Neural cell (in vitro differentiated cells): ENCODE data around the gene CA6. TPM values are rescaled to one million over a fixed set of nuclear protein-coding genes. Genes with fewer than 3 reads are reported as not detected.
"Not testable (repeated sequence)": the region's sequence is repeated elsewhere in the genome, so short reads cannot be mapped to it uniquely, and the experiment has no call there.

ENCODE experiments used
- H2AFZ ChIP-seq: fragments of 200-600, 300-800 bp; sonication (generic), shearing (Covaris generic); 2 replicates; pipeline ENCODE4 v1.6.0; 2014; ENCODE audit warnings: low read depth, mild to moderate bottlenecking, antibody characterized with exemption, low read length, moderate library complexity
- H3F3A ChIP-seq: fragments of 200-600 bp; shearing (Covaris generic); 2 replicates; pipeline ENCODE4 v1.6.1; 2016; ENCODE audit warnings: mild to moderate bottlenecking, moderate library complexity, mixed read lengths, antibody characterized with exemption, low read length; ENCODE audit not compliant: insufficient read depth, poor library complexity, severe bottlenecking
- H3K27ac ChIP-seq: fragments of 200-600, 300-800 bp; sonication (generic), shearing (Covaris generic); 2 replicates; pipeline ENCODE4 v1.5.1; 2014; ENCODE audit warnings: mild to moderate bottlenecking, low read length, moderate library complexity
- H3K27me3 ChIP-seq: fragments of 300-800, 200-600 bp; sonication (generic), shearing (Covaris generic); 2 replicates; pipeline ENCODE4 v1.6.0; 2014; ENCODE audit warnings: mild to moderate bottlenecking, low read depth, low read length, moderate library complexity; ENCODE audit not compliant: insufficient read depth
- H3K36me3 ChIP-seq: fragments of 300-800, 200-600 bp; sonication (generic), shearing (Covaris generic); 2 replicates; pipeline ENCODE4 v1.5.1; 2014; ENCODE audit warnings: mild to moderate bottlenecking, antibody characterized with exemption, low read length, moderate library complexity; ENCODE audit not compliant: insufficient read depth
- H3K4me2 ChIP-seq: fragments of 300-800, 200-600 bp; sonication (generic), shearing (Covaris generic); 2 replicates; pipeline ENCODE4 v1.6.0; 2014; ENCODE audit warnings: mild to moderate bottlenecking, low read length
- H3K4me3 ChIP-seq: fragments of 300-800, 200-600 bp; sonication (generic), shearing (Covaris generic); 2 replicates; pipeline ENCODE4 v1.5.1; 2014; ENCODE audit warnings: mild to moderate bottlenecking, low read length, moderate library complexity
- H3K79me2 ChIP-seq: fragments of 200-600 bp; shearing (Covaris generic); replicated peaks from 2 replicates; pipeline ENCODE4 v1.6.0; 2014; ENCODE audit warnings: mild to moderate bottlenecking, low read length, moderate library complexity; ENCODE audit not compliant: insufficient read depth
- H3K9ac ChIP-seq: fragments of 300-800, 200-600 bp; sonication (generic), shearing (Covaris generic); 2 replicates; pipeline ENCODE4 v1.6.1; 2016; ENCODE audit warnings: mild to moderate bottlenecking, low read length, mixed read lengths
- H3K9me2 ChIP-seq: fragments of 200-600 bp; shearing (Covaris generic); 2 replicates; pipeline ENCODE4 v1.6.1; 2016; ENCODE audit warnings: mild to moderate bottlenecking, low read length, mixed read lengths; ENCODE audit not compliant: insufficient read depth
- H3K9me3 ChIP-seq: fragments of 200-600, 300-800 bp; sonication (generic), shearing (Covaris generic); 2 replicates; pipeline ENCODE4 v1.6.1; 2016; ENCODE audit warnings: mild to moderate bottlenecking, mixed run types, low read length, moderate library complexity, mixed read lengths
- H4K20me1 ChIP-seq: fragments of 200-600 bp; shearing (Covaris generic); 2 replicates; pipeline ENCODE4 v1.6.1; 2016; ENCODE audit warnings: mild to moderate bottlenecking, mixed run types; ENCODE audit not compliant: insufficient read depth
- EP300 ChIP-seq: fragments of 450-650 bp; conservative IDR thresholded peaks from 2 replicates; pipeline ENCODE4 v1.6.1; 2014; ENCODE audit warnings: antibody characterized with exemption, mild to moderate bottlenecking, moderate library complexity; ENCODE audit not compliant: poor library complexity, severe bottlenecking
- EZH2 ChIP-seq: fragments of 200-600, 300-800 bp; shearing (Covaris generic), sonication (generic); IDR thresholded peaks from 2 replicates; pipeline ENCODE4 v1.6.1; 2014; ENCODE audit warnings: antibody characterized with exemption, low read length, borderline replicate concordance, mild to moderate bottlenecking; ENCODE audit not compliant: insufficient read depth, poor library complexity, severe bottlenecking
- MXI1 ChIP-seq: fragments of 450-650 bp; conservative IDR thresholded peaks from 2 replicates; pipeline ENCODE4 v1.6.1; 2014; ENCODE audit warnings: antibody characterized with exemption, mild to moderate bottlenecking; ENCODE audit not compliant: poor library complexity, severe bottlenecking
- POLR2AphosphoS5 ChIP-seq: IDR thresholded peaks from 2 replicates; pipeline ENCODE4 v1.6.1; 2012
- RAD21 ChIP-seq: fragments of 450-650 bp; conservative IDR thresholded peaks from 2 replicates; pipeline ENCODE4 v1.6.1; 2014; ENCODE audit warnings: antibody characterized with exemption, mild to moderate bottlenecking, moderate library complexity
- REST ChIP-seq: IDR thresholded peaks from 2 replicates; pipeline ENCODE4 v1.6.1; 2012; ENCODE audit warnings: borderline replicate concordance
- SMC3 ChIP-seq: fragments of 450-650 bp; conservative IDR thresholded peaks from 2 replicates; pipeline ENCODE4 v1.6.1; 2014; ENCODE audit warnings: antibody characterized with exemption, mild to moderate bottlenecking, moderate library complexity; ENCODE audit not compliant: poor library complexity
- TAF1 ChIP-seq: IDR thresholded peaks from 2 replicates; pipeline ENCODE4 v1.6.1; 2012; ENCODE audit warnings: low read depth
- polyA plus RNA-seq: library from polyadenylated mRNA; depleted of rRNA; stranded (reverse); fragments of >200 nt; gene quantifications from 2 replicates; pipeline ENCODE4 v1.2.3, GENCODE V29; 2014
- TF ChIP-seq, protein P1 (sequence below): fragments of 450-650 bp; IDR thresholded peaks from 2 replicates; pipeline ENCODE4 v1.5.1; 2014; ENCODE audit warnings: antibody characterized with exemption, mild to moderate bottlenecking, moderate library complexity; ENCODE audit not compliant: poor library complexity, severe bottlenecking

The CA6 gene
- polyA plus RNA-seq, 1 donor from 2014 or later: not detected

- H3K27ac ChIP-seq: no peak overlapping the region
- no peaks in the 10 kb centered on the region for H4K20me1 ChIP-seq
- no peaks in the 10 kb centered on the region for H3F3A ChIP-seq
- no peaks in the 10 kb centered on the region for H3K9me2 ChIP-seq
- no peaks in the 10 kb centered on the region for H3K9me3 ChIP-seq
- no peaks in the 10 kb centered on the region for H3K79me2 ChIP-seq
- no peak overlapping the region for H3K4me2 ChIP-seq
- no peak overlapping the region for H2AFZ ChIP-seq
- no peak for TF ChIP-seq RAD21
- TF ChIP-seq, protein P1, sequence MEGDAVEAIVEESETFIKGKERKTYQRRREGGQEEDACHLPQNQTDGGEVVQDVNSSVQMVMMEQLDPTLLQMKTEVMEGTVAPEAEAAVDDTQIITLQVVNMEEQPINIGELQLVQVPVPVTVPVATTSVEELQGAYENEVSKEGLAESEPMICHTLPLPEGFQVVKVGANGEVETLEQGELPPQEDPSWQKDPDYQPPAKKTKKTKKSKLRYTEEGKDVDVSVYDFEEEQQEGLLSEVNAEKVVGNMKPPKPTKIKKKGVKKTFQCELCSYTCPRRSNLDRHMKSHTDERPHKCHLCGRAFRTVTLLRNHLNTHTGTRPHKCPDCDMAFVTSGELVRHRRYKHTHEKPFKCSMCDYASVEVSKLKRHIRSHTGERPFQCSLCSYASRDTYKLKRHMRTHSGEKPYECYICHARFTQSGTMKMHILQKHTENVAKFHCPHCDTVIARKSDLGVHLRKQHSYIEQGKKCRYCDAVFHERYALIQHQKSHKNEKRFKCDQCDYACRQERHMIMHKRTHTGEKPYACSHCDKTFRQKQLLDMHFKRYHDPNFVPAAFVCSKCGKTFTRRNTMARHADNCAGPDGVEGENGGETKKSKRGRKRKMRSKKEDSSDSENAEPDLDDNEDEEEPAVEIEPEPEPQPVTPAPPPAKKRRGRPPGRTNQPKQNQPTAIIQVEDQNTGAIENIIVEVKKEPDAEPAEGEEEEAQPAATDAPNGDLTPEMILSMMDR: no peak
- no peaks in the 10 kb centered on the region for H3K36me3 ChIP-seq
- H3K9ac ChIP-seq: no peak overlapping the region
- no peak overlapping the region for H3K4me3 ChIP-seq
- no peaks in the 10 kb centered on the region for H3K27me3 ChIP-seq
Observed at GRCh38 chr1:8899046-8899445, 46.6 kb upstream of the CA6 start.

GRCh38 chr1:8900684-8901083 is 45.0 kb upstream of the CA6 start:
- not testable (repeated sequence) for H3K4me3 ChIP-seq, H3F3A ChIP-seq, H2AFZ ChIP-seq, H3K27ac ChIP-seq, H3K9ac ChIP-seq, H3K27me3 ChIP-seq, H3K79me2 ChIP-seq, H4K20me1 ChIP-seq, H3K9me2 ChIP-seq, H3K9me3 ChIP-seq, H3K4me2 ChIP-seq, H3K36me3 ChIP-seq

GRCh38 chr1:8902765-8903164 is 42.9 kb upstream of the CA6 start:
- Histone ChIP-seq H2AFZ (no peak overlapping the region), H3K36me3 (no peaks in the 10 kb centered on the region), H3K9ac (no peak overlapping the region), H3K27ac (no peak overlapping the region), H3K9me2 (no peaks in the 10 kb centered on the region), H3K27me3 (no peaks in the 10 kb centered on the region), H3K79me2 (no peaks in the 10 kb centered on the region), H3F3A (no peaks in the 10 kb centered on the region), H3K9me3 (no peaks in the 10 kb centered on the region), H4K20me1 (no peaks in the 10 kb centered on the region), H3K4me3 (no peak overlapping the region), H3K4me2 (no peak overlapping the region)
- TF ChIP-seq TAF1 (no peak), EZH2 (no peak), RAD21 (no peak), EP300 (no peak), REST (no peak), SMC3 (no peak), POLR2AphosphoS5 (no peak), MXI1 (no peak)
- TF ChIP-seq, protein P1: no peak
